GM12874 (cell line): ENCODE data around the gene RGS7.

ENCODE experiments used
- CTCF ChIP-seq: IDR thresholded peaks from 2 replicates; pipeline ENCODE4 v1.5.1; 2011; ENCODE audit warnings: low read depth, mild to moderate bottlenecking, control low read depth, low read length, moderate library complexity; ENCODE audit not compliant: insufficient read depth

RGS7 gene

GRCh38 chr1:240820816-240821215, 536.2 kb downstream of the RGS7 start:
- no peak for TF ChIP-seq CTCF

- no peak for TF ChIP-seq CTCF
Measured at GRCh38 chr1:240816472-240816871, 540.5 kb downstream of the RGS7 start.

- TF ChIP-seq CTCF, result no peak
Measured at GRCh38 chr1:240813720-240814119, 543.3 kb downstream of the RGS7 start.

- no peak for TF ChIP-seq CTCF
Measured at GRCh38 chr1:240811256-240811655, 545.7 kb downstream of the RGS7 start.

- no peak for TF ChIP-seq CTCF
Measured at GRCh38 chr1:240808381-240808780, 548.6 kb downstream of the RGS7 start.

GRCh38 chr1:240806200-240806745, 550.7 kb downstream of the RGS7 start:
- TF ChIP-seq CTCF, result no peak

GRCh38 chr1:240804475-240804874, 552.5 kb downstream of the RGS7 start:
- no peak for TF ChIP-seq CTCF
